ENCODE measurements around the gene NFIA. TPM values are rescaled to one million over a fixed set of nuclear protein-coding genes. Genes with fewer than 3 reads are reported as not detected.

The NFIA gene
- total RNA-seq, 2 donors from 2014 or later = 5.0 to 5.2 TPM

DNA sequence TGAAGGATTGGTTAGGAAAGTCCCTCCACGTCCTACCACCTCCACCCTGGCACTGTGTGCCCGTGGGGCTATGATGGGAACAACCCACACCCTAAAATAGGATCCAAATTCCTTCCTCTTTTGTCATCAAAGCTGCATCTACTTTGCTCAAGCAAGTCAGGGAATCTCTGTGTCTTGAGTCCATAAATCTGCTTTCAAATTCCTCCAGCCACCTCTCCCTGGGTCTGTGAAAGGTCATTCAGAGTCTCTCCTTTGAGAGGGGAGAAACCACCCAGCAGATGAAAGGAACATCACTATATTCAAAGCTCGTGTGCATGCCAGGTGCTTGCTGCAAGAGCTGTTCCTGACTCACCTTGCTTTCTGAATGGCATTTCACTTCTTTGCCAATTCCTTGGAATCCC lies 399.0 kb downstream of the NFIA start:
- Mint-ChIP-seq H3K4me1 (no peaks in the 10 kb centered on the region), H3K36me3 (ENCODE audit: low read depth) (no peaks in the 10 kb centered on the region), H3K27ac (no peak overlapping the region), H3K4me3 (no peak overlapping the region), H3K27me3 (peaks cover 41% of the 10 kb centered on the region)
- H3K9me3 ChIP-seq (ENCODE audit: control insufficient read depth, low read length, poor library complexity, severe bottlenecking) = no peaks in the 10 kb centered on the region
- no peak for DNase-seq
- ATAC-seq = no peak

GRCh38 chr1:61482170-61482734 lies 399.9 kb downstream of the NFIA start:
- peaks cover 33% of the 10 kb centered on the region for H3K27me3 Mint-ChIP-seq
- H3K4me3 Mint-ChIP-seq = no peak overlapping the region
- H3K9me3 ChIP-seq (ENCODE audit: control insufficient read depth, low read length, poor library complexity, severe bottlenecking) = no peaks in the 10 kb centered on the region
- ATAC-seq (no peak), DNase-seq (no peak)
- no peaks in the 10 kb centered on the region for H3K36me3 Mint-ChIP-seq (ENCODE audit: low read depth)
- no peaks in the 10 kb centered on the region for H3K4me1 Mint-ChIP-seq
- no peak overlapping the region for H3K27ac Mint-ChIP-seq

GRCh38 chr1:61486783-61487536 lies 404.6 kb downstream of the NFIA start:
- H3K27ac Mint-ChIP-seq = no peak overlapping the region
- peaks cover 14% of the 10 kb centered on the region for H3K27me3 Mint-ChIP-seq

DNA sequence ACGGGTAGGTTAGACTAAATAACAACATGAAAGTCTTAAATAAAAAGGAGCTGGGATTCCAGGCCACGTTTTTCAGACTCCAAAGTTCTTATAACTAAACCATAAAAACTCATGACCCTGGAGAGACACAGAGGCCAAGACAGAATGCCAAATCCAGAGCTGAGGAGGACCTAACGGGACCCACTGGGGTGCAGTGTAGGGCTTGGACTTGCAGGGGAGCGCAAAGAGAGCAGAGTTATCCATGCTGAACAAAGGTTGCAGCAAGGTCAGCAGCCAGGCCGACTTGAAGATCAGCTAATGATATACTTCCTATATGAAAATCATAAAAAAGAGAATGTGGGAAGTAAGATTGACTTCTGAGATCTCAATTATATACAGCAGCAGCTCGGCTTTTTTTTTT lies 405.4 kb downstream of the NFIA start:
- ATAC-seq (no peak), DNase-seq (no peak)
- H3K27ac Mint-ChIP-seq = no peak overlapping the region
- H3K36me3 Mint-ChIP-seq (ENCODE audit: low read depth) = no peaks in the 10 kb centered on the region
- no peaks in the 10 kb centered on the region for H3K9me3 ChIP-seq (ENCODE audit: control insufficient read depth, low read length, poor library complexity, severe bottlenecking)
- H3K27me3 Mint-ChIP-seq = peaks cover 14% of the 10 kb centered on the region
- no peak overlapping the region for H3K4me3 Mint-ChIP-seq
- H3K4me1 Mint-ChIP-seq = peaks cover 2% of the 10 kb centered on the region

More at GRCh38 chr1:61486783-61487536, 404.6 kb downstream of the NFIA start:
- Mint-ChIP-seq H3K4me3 (no peak overlapping the region), H3K4me1 (peaks cover 2% of the 10 kb centered on the region), H3K36me3 (ENCODE audit: low read depth) (no peaks in the 10 kb centered on the region)
- H3K9me3 ChIP-seq (ENCODE audit: control insufficient read depth, low read length, poor library complexity, severe bottlenecking) = no peaks in the 10 kb centered on the region
- ATAC-seq (no peak), DNase-seq (no peak)

DNA sequence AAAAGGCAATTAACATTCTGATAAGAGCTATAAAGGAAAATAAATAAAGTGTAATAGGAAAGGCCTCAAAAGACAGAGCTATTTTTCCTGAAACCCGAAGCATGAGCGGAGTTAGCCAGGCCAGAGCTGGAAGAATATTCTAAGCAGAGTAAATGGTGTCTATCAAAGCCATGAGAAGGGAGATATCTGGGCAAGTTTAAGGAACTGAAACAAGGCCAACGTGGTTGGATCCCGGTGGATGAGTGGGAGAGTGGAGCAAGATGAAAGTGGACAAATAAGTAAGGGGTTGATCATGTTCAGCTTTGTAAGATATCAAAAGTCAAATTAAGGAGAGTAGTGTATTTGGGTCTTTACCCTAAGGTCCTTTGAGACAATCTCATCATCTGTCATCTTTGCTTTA lies 408.6 kb downstream of the NFIA start:
- peaks cover 2% of the 10 kb centered on the region for H3K4me1 Mint-ChIP-seq
- no peaks in the 10 kb centered on the region for H3K36me3 Mint-ChIP-seq (ENCODE audit: low read depth)
- no peak for ATAC-seq
- peaks cover 20% of the 10 kb centered on the region for H3K27me3 Mint-ChIP-seq
- DNase-seq = no peak
- H3K4me3 Mint-ChIP-seq = no peak overlapping the region
- no peak overlapping the region for H3K27ac Mint-ChIP-seq
- H3K9me3 ChIP-seq (ENCODE audit: control insufficient read depth, low read length, poor library complexity, severe bottlenecking) = no peaks in the 10 kb centered on the region

GRCh38 chr1:61491497-61491896 lies 409.1 kb downstream of the NFIA start:
- no peak for ATAC-seq
- no peak for DNase-seq
- no peak overlapping the region for H3K27ac Mint-ChIP-seq
- no peak overlapping the region for H3K4me3 Mint-ChIP-seq
- H3K9me3 ChIP-seq (ENCODE audit: control insufficient read depth, low read length, poor library complexity, severe bottlenecking) = no peaks in the 10 kb centered on the region
- H3K4me1 Mint-ChIP-seq = peaks cover 2% of the 10 kb centered on the region
- no peaks in the 10 kb centered on the region for H3K36me3 Mint-ChIP-seq (ENCODE audit: low read depth)
- peaks cover 20% of the 10 kb centered on the region for H3K27me3 Mint-ChIP-seq

DNA sequence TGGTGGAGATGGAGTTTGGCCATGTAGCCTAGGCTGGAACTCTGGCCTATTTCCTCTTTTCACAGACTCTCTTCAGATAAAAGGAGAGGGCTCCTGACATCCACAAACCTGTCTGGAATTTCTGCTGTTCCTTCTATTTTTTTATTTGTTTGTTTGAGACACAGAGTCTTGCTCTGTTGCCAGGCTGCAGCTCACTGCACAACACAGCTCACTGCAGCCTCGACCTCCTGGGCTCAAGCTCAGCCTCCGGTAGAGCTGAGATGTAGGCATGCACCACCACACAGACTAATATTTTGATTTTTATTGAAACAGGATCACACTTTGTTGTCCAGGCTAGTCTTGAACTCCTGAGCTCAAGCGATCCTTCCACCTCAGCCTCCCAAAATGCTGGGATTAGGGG lies 411.6 kb downstream of the NFIA start:
- Mint-ChIP-seq H3K27ac (no peak overlapping the region), H3K27me3 (peaks cover 23% of the 10 kb centered on the region)
- no peak for DNase-seq

DNA sequence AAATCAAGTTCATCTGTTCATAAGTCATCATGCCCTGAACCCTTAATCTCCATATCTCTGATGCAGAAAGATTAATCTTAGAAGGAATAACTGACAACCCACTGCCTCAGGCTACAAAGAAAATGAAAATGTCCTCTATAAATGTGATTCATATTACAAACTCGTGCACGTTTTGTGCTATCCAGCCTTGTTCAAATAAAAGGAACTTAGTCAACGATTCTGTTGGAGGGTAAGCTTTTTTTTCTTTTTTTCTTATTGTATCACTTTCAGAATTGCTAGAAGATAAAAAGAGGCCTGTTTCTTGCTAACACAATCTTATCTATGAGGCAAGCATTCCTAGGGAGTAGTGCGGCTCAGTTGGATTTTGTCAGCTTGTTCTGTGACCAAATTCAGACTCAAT lies 414.1 kb downstream of the NFIA start:
- no peak for ATAC-seq
- no peaks in the 10 kb centered on the region for H3K36me3 Mint-ChIP-seq (ENCODE audit: low read depth)

More for the DNA sequence above, 411.6 kb downstream of the NFIA start:
- H3K4me1 Mint-ChIP-seq = peaks cover 2% of the 10 kb centered on the region
- no peaks in the 10 kb centered on the region for H3K36me3 Mint-ChIP-seq (ENCODE audit: low read depth)
- H3K4me3 Mint-ChIP-seq = no peak overlapping the region
- no peaks in the 10 kb centered on the region for H3K9me3 ChIP-seq (ENCODE audit: control insufficient read depth, low read length, poor library complexity, severe bottlenecking)
- ATAC-seq = no peak

GRCh38 chr1:61497013-61497412 lies 414.7 kb downstream of the NFIA start:
- no peaks in the 10 kb centered on the region for H3K9me3 ChIP-seq (ENCODE audit: control insufficient read depth, low read length, poor library complexity, severe bottlenecking)
- peaks cover 45% of the 10 kb centered on the region for H3K27me3 Mint-ChIP-seq
- no peaks in the 10 kb centered on the region for H3K36me3 Mint-ChIP-seq (ENCODE audit: low read depth)
- no peak for ATAC-seq
- DNase-seq = no peak
- H3K4me3 Mint-ChIP-seq = no peak overlapping the region
- H3K4me1 Mint-ChIP-seq = no peaks in the 10 kb centered on the region
- H3K27ac Mint-ChIP-seq = no peak overlapping the region

More for the DNA sequence above, 414.1 kb downstream of the NFIA start:
- Mint-ChIP-seq H3K4me1 (no peaks in the 10 kb centered on the region), H3K4me3 (no peak overlapping the region), H3K27me3 (peaks cover 40% of the 10 kb centered on the region), H3K27ac (no peak overlapping the region)
- no peaks in the 10 kb centered on the region for H3K9me3 ChIP-seq (ENCODE audit: control insufficient read depth, low read length, poor library complexity, severe bottlenecking)
- DNase-seq = no peak

GRCh38 chr1:61498342-61498741 lies 416.0 kb downstream of the NFIA start:
- ATAC-seq (no peak), DNase-seq (no peak)
- no peaks in the 10 kb centered on the region for H3K9me3 ChIP-seq (ENCODE audit: control insufficient read depth, low read length, poor library complexity, severe bottlenecking)
- Mint-ChIP-seq H3K27me3 (peaks cover 43% of the 10 kb centered on the region), H3K4me3 (no peak overlapping the region), H3K27ac (no peak overlapping the region), H3K4me1 (no peaks in the 10 kb centered on the region), H3K36me3 (ENCODE audit: low read depth) (no peaks in the 10 kb centered on the region)

GRCh38 chr1:61501971-61502916 lies 419.9 kb downstream of the NFIA start:
- no peak overlapping the region for H3K4me3 Mint-ChIP-seq
- H3K27ac Mint-ChIP-seq = no peak overlapping the region
- ATAC-seq = no peak
- no peaks in the 10 kb centered on the region for H3K36me3 Mint-ChIP-seq (ENCODE audit: low read depth)
- DNase-seq = no peak
- peaks cover 44% of the 10 kb centered on the region for H3K27me3 Mint-ChIP-seq
- H3K9me3 ChIP-seq (ENCODE audit: control insufficient read depth, low read length, poor library complexity, severe bottlenecking) = no peaks in the 10 kb centered on the region
- H3K4me1 Mint-ChIP-seq = no peaks in the 10 kb centered on the region

GRCh38 chr1:61504305-61504704 lies 421.9 kb downstream of the NFIA start:
- H3K27me3 Mint-ChIP-seq = peaks cover 42% of the 10 kb centered on the region
- H3K27ac Mint-ChIP-seq = no peak overlapping the region
- H3K4me3 Mint-ChIP-seq = no peak overlapping the region
- H3K36me3 Mint-ChIP-seq (ENCODE audit: low read depth) = no peaks in the 10 kb centered on the region
- no peak for DNase-seq
- H3K9me3 ChIP-seq (ENCODE audit: control insufficient read depth, low read length, poor library complexity, severe bottlenecking) = no peaks in the 10 kb centered on the region
- ATAC-seq = no peak
- H3K4me1 Mint-ChIP-seq = no peaks in the 10 kb centered on the region

DNA sequence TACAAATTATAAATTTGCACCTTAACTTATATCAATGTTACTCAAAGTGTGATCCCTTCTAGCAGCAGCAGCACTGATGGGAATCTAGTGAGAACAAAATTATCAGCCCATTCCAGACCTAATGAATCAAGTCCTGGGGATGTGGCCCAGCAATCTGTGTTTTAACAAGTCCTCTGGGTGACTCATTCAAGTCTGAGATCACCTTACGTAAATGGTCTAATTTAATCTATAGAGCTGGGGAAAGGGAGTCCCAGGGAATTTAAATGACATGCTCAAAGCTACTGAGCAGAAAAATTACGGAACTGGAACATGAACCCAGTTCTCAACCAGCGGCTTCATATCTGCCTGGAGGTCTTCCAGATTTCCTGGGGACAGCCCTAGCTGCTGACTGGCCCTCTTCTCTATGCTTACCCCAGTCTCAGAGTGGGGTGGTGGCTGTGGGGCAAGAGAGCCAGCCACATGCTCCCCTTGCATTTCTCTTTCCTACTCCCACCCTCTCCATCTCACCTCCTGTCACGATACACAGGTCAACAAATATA lies 422.6 kb downstream of the NFIA start:
- no peaks in the 10 kb centered on the region for H3K4me1 Mint-ChIP-seq
- DNase-seq (no peak), ATAC-seq (no peak)
- no peak overlapping the region for H3K27ac Mint-ChIP-seq
- H3K27me3 Mint-ChIP-seq = peaks cover 41% of the 10 kb centered on the region
- no peaks in the 10 kb centered on the region for H3K36me3 Mint-ChIP-seq (ENCODE audit: low read depth)
- no peak overlapping the region for H3K4me3 Mint-ChIP-seq
- no peaks in the 10 kb centered on the region for H3K9me3 ChIP-seq (ENCODE audit: control insufficient read depth, low read length, poor library complexity, severe bottlenecking)

All from T-helper 17 cell (primary cell).